CD4-positive, alpha-beta T cell treated with Interleukin-17A for 4 hours (primary cell): ENCODE data around the gene PLEKHA6.

Source experiments
- DNase-seq: peaks from one replicate; pipeline ENCODE4 v3.0.0-alpha.2; 2020; ENCODE audit warnings: mixed read lengths

Gene PLEKHA6

GRCh38 chr1:204283711-204284651 lies 75.7 kb downstream of the PLEKHA6 start:
- DNase-seq, result no peak

- no peak for DNase-seq
These were observed 76.9 kb downstream of the PLEKHA6 start for GRCh38 chr1:204282761-204283221.

- no peak for DNase-seq
These were observed 79.4 kb downstream of the PLEKHA6 start for GRCh38 chr1:204280099-204280961.

GRCh38 chr1:204278958-204279357 lies 80.8 kb downstream of the PLEKHA6 start:
- no peak for DNase-seq

- no peak for DNase-seq
These were observed 81.5 kb downstream of the PLEKHA6 start for GRCh38 chr1:204278251-204278650.

- DNase-seq, result no peak
These were observed 82.0 kb downstream of the PLEKHA6 start for GRCh38 chr1:204277563-204278219.

- DNase-seq, result no peak
These were observed 83.9 kb downstream of the PLEKHA6 start for GRCh38 chr1:204275695-204276370.

GRCh38 chr1:204274446-204274845 lies 85.3 kb downstream of the PLEKHA6 start:
- no peak for DNase-seq

- no peak for DNase-seq
These were observed 87.2 kb downstream of the PLEKHA6 start for GRCh38 chr1:204272505-204272904.

GRCh38 chr1:204271970-204272369 lies 87.8 kb downstream of the PLEKHA6 start:
- no peak for DNase-seq

- DNase-seq, result no peak
These were observed 91.6 kb downstream of the PLEKHA6 start for GRCh38 chr1:204268101-204268500.

GRCh38 chr1:204267191-204267601 lies 92.5 kb downstream of the PLEKHA6 start:
- no peak for DNase-seq

GRCh38 chr1:204266504-204267034 lies 93.2 kb downstream of the PLEKHA6 start:
- no peak for DNase-seq

GRCh38 chr1:204265665-204266064 lies 94.1 kb downstream of the PLEKHA6 start:
- no peak for DNase-seq

- no peak for DNase-seq
These were observed 94.9 kb downstream of the PLEKHA6 start for GRCh38 chr1:204264805-204265204.

- no peak for DNase-seq
These were observed 96.3 kb downstream of the PLEKHA6 start for GRCh38 chr1:204263254-204263910.

GRCh38 chr1:204262506-204263253 lies 97.0 kb downstream of the PLEKHA6 start:
- DNase-seq, result no peak

- DNase-seq, result no peak
These were observed 97.8 kb downstream of the PLEKHA6 start for GRCh38 chr1:204261746-204262505.

GRCh38 chr1:204261266-204261665 lies 98.5 kb downstream of the PLEKHA6 start:
- DNase-seq, result no peak

GRCh38 chr1:204260601-204261197 lies 99.0 kb downstream of the PLEKHA6 start:
- DNase-seq, result no peak
